HUDEP-2 (cell line): ENCODE results near the gene LHPP.

Experiments used
- DNase-seq, 76 experiments: peaks; one replicate each; lab custom pipeline; 2025; ENCODE audit not compliant: unreplicated experiment in 76 of 76; lab: John Stamatoyannopoulos, UW

Gene LHPP

GRCh38 chr10:124494046-124494807 is 32.6 kb downstream of the LHPP start:
- no peak for DNase-seq

- DNase-seq, result no peak
Observed at GRCh38 chr10:124495162-124495561, 33.5 kb downstream of the LHPP start.

GRCh38 chr10:124495725-124496124 is 34.1 kb downstream of the LHPP start:
- no peak for DNase-seq

GRCh38 chr10:124496150-124496549 is 34.5 kb downstream of the LHPP start:
- no peak for DNase-seq

GRCh38 chr10:124496620-124497019 is 35.0 kb downstream of the LHPP start:
- no peak for DNase-seq

GRCh38 chr10:124497196-124497881 is 35.7 kb downstream of the LHPP start:
- no peak for DNase-seq

GRCh38 chr10:124498056-124498455 is 36.4 kb downstream of the LHPP start:
- DNase-seq, result no peak

GRCh38 chr10:124500757-124501156 is 39.1 kb downstream of the LHPP start:
- no peak for DNase-seq

GRCh38 chr10:124504711-124505110 is 43.1 kb downstream of the LHPP start:
- no peak for DNase-seq

GRCh38 chr10:124505279-124505678 is 43.7 kb downstream of the LHPP start:
- DNase-seq, result no peak

- DNase-seq, result no peak
Observed at GRCh38 chr10:124508070-124508667, 46.5 kb downstream of the LHPP start.

GRCh38 chr10:124508907-124509454 is 47.4 kb downstream of the LHPP start:
- DNase-seq, result no peak

- no peak for DNase-seq
Observed at GRCh38 chr10:124509880-124510632, 48.4 kb downstream of the LHPP start.

GRCh38 chr10:124510759-124511158 is 49.1 kb downstream of the LHPP start:
- no peak for DNase-seq

GRCh38 chr10:124511205-124512039 is 49.8 kb downstream of the LHPP start:
- no peak for DNase-seq

GRCh38 chr10:124512040-124512428 is 50.4 kb downstream of the LHPP start:
- no peak for DNase-seq

GRCh38 chr10:124512600-124512999 is 51.0 kb downstream of the LHPP start:
- no peak for DNase-seq

- no peak for DNase-seq
Observed at GRCh38 chr10:124515244-124515970, 53.8 kb downstream of the LHPP start.

GRCh38 chr10:124516181-124516580 is 54.6 kb downstream of the LHPP start:
- DNase-seq, result no peak
